ENCODE measurements around the gene GRID1.

- no peak for TF ChIP-seq CTCF (IDR thresholded peaks at IDR 0.05; ENCODE audit: low read length)
- TF ChIP-seq EZH2 (IDR thresholded peaks at IDR 0.05; ENCODE audit: borderline replicate concordance, low read length), result no peak
Observed at GRCh38 chr10:85874208-85874607, 492.4 kb downstream of the GRID1 start.
